ENCODE data around the gene TNIK.

Gene TNIK

GRCh38 chr3:171090321-171090720 is 369.9 kb downstream of the TNIK start:
- no peak for TF ChIP-seq CTCF (IDR thresholded peaks at IDR 0.05)
- Mint-ChIP-seq H3K4me3 (no peak overlapping the region), H3K4me1 (no peaks in the 10 kb centered on the region), H3K36me3 (ENCODE audit: low read depth) (peaks cover 17% of the 10 kb centered on the region), H3K27ac (no peak overlapping the region), H3K27me3 (ENCODE audit: low read depth, poor library complexity) (no peaks in the 10 kb centered on the region), H3K9me3 (no peaks in the 10 kb centered on the region)
- DNase-seq = no peak

GRCh38 chr3:171088964-171089754 is 371.0 kb downstream of the TNIK start:
- Mint-ChIP-seq H3K4me1 (no peaks in the 10 kb centered on the region), H3K4me3 (no peak overlapping the region)

GRCh38 chr3:171088496-171088895 is 371.7 kb downstream of the TNIK start:
- no peak for TF ChIP-seq CTCF (IDR thresholded peaks at IDR 0.05)
- Mint-ChIP-seq H3K4me3 (no peak overlapping the region), H3K9me3 (no peaks in the 10 kb centered on the region), H3K27me3 (ENCODE audit: low read depth, poor library complexity) (no peaks in the 10 kb centered on the region), H3K36me3 (ENCODE audit: low read depth) (peaks cover 27% of the 10 kb centered on the region), H3K27ac (no peak overlapping the region), H3K4me1 (no peaks in the 10 kb centered on the region)
- DNase-seq = no peak

More at GRCh38 chr3:171088964-171089754, 371.0 kb downstream of the TNIK start:
- Mint-ChIP-seq H3K27me3 (ENCODE audit: low read depth, poor library complexity) (no peaks in the 10 kb centered on the region), H3K9me3 (no peaks in the 10 kb centered on the region), H3K27ac (no peak overlapping the region), H3K36me3 (ENCODE audit: low read depth) (peaks cover 21% of the 10 kb centered on the region)
- DNase-seq = no peak
- no peak for TF ChIP-seq CTCF (IDR thresholded peaks at IDR 0.05)

GRCh38 chr3:171086914-171087313 is 373.3 kb downstream of the TNIK start:
- peaks cover 31% of the 10 kb centered on the region for H3K36me3 Mint-ChIP-seq (ENCODE audit: low read depth)
- DNase-seq = no peak
- no peaks in the 10 kb centered on the region for H3K27me3 Mint-ChIP-seq (ENCODE audit: low read depth, poor library complexity)

GRCh38 chr3:171077261-171077660 is 382.9 kb downstream of the TNIK start:
- no peak for TF ChIP-seq CTCF (IDR thresholded peaks at IDR 0.05)
- no peaks in the 10 kb centered on the region for H3K27me3 Mint-ChIP-seq (ENCODE audit: low read depth, poor library complexity)
- no peaks in the 10 kb centered on the region for H3K4me1 Mint-ChIP-seq
- no peaks in the 10 kb centered on the region for H3K9me3 Mint-ChIP-seq
- H3K36me3 Mint-ChIP-seq (ENCODE audit: low read depth) = peaks cover 14% of the 10 kb centered on the region
- DNase-seq = no peak
- no peak overlapping the region for H3K27ac Mint-ChIP-seq
- H3K4me3 Mint-ChIP-seq = no peak overlapping the region

More at GRCh38 chr3:171086914-171087313, 373.3 kb downstream of the TNIK start:
- no peak overlapping the region for H3K27ac Mint-ChIP-seq
- H3K4me1 Mint-ChIP-seq = no peaks in the 10 kb centered on the region
- H3K9me3 Mint-ChIP-seq = no peaks in the 10 kb centered on the region
- no peak overlapping the region for H3K4me3 Mint-ChIP-seq
- no peak for TF ChIP-seq CTCF (IDR thresholded peaks at IDR 0.05)

- Mint-ChIP-seq H3K9me3 (no peaks in the 10 kb centered on the region), H3K27me3 (ENCODE audit: low read depth, poor library complexity) (no peaks in the 10 kb centered on the region), H3K4me3 (no peak overlapping the region), H3K4me1 (no peaks in the 10 kb centered on the region), H3K27ac (no peak overlapping the region), H3K36me3 (ENCODE audit: low read depth) (peaks cover 20% of the 10 kb centered on the region)
- TF ChIP-seq CTCF (IDR thresholded peaks at IDR 0.05) = no peak
- DNase-seq = no peak
These were observed 387.8 kb downstream of the TNIK start for GRCh38 chr3:171072432-171072831.
